ENCODE results near the gene LRMDA. TPM values are rescaled to one million over a fixed set of nuclear protein-coding genes. Genes with fewer than 3 reads are reported as not detected.

LRMDA gene
- total and polyA plus RNA-seq, 2 donors (not counting 3 experiments of a cell fraction or from before 2014, with no cell fraction given) = 9.7 to 18.0 TPM

- no peak overlapping the region for H3K4me2 ChIP-seq (ENCODE audit: insufficient read depth, low read length)
- dilution Hi-C loops (cut with MboI; ENCODE audit: extremely low pct_ligation_motif_present, low sequenced_read_pairs) = no loop called here
These were observed 885.7 kb downstream of the LRMDA start for GRCh38 chr10:76317078-76317477.

GRCh38 chr10:76318211-76318610 lies 886.8 kb downstream of the LRMDA start:
- CTCF ChIA-PET = no interaction called here
- Histone ChIP-seq H3K79me2 (ENCODE audit: control insufficient read depth, insufficient read depth, low read length) (no peaks in the 10 kb centered on the region), H3K4me3 (replicated peaks in 1 of 3; ENCODE audit: insufficient read depth in 1 of 3, low read depth in 1 of 3, low read length in 3 of 3) (no peak overlapping the region), H4K20me1 (replicated peaks; ENCODE audit: control insufficient read depth, extremely low read depth, insufficient read depth, low read length) (no peaks in the 10 kb centered on the region), H3K4me2 (ENCODE audit: insufficient read depth, low read length) (no peak overlapping the region), H3K4me1 (ENCODE audit: control insufficient read depth, extremely low read depth, insufficient read depth, low read length) (no peaks in the 10 kb centered on the region), H3K9ac (replicated peaks; ENCODE audit: extremely low read depth, insufficient read depth, low read length) (no peak overlapping the region), H3K9me3 (replicated peaks; ENCODE audit: control insufficient read depth, insufficient read depth, low read length) (no peaks in the 10 kb centered on the region), H2AFZ (ENCODE audit: low read depth, low read length) (no peak overlapping the region), H3K27ac (ENCODE audit: insufficient read depth, low read depth, low read length) (no peak overlapping the region), H3K27me3 (ENCODE audit: control insufficient read depth in 2 of 2, insufficient read depth in 2 of 2, low read length in 2 of 2) (no peaks in the 10 kb centered on the region), H3K36me3 (ENCODE audit: control insufficient read depth in 2 of 2, extremely low read depth in 1 of 2, insufficient read depth in 2 of 2, low read length in 2 of 2) (no peaks in the 10 kb centered on the region), H3K9me1 (replicated peaks; ENCODE audit: control insufficient read depth, extremely low read depth, insufficient read depth, low read length) (no peaks in the 10 kb centered on the region)
- intact Hi-C loops (cut with micrococcal nuclease) = loop anchor here (10.0 kb wide), 1 partner anchor 107 kb away; no protein-coding TSS in a partner anchor
- POLR2A ChIA-PET = no interaction called here
- DNase-seq (ENCODE audit: low read depth, low spot score) = no peak
- no peak for FAIRE-seq
- dilution Hi-C loops (cut with MboI; ENCODE audit: extremely low pct_ligation_motif_present, low sequenced_read_pairs) = no loop called here
- no TSS peak for BruUV-seq (replicated peaks)
- no peak for TF ChIP-seq POLR2A (IDR thresholded peaks at IDR 0.05; ENCODE audit: low read depth, low read length)
- TF ChIP-seq GATA2 (IDR thresholded peaks at IDR 0.05; ENCODE audit: insufficient read depth, insufficient read length, low read depth, low read length) = no peak
- TF ChIP-seq EZH2 (IDR thresholded peaks at IDR 0.05; ENCODE audit: borderline replicate concordance, low read depth, low read length, severe bottlenecking) = no peak
- TF ChIP-seq POLR2AphosphoS5 (IDR thresholded peaks at IDR 0.05; ENCODE audit: insufficient read depth, low read depth, low read length) = no peak
- no peak for TF ChIP-seq FOS (IDR thresholded peaks at IDR 0.05; ENCODE audit: borderline replicate concordance, insufficient read depth, low read length)
- TF ChIP-seq JUN (IDR thresholded peaks at IDR 0.05; ENCODE audit: borderline replicate concordance, insufficient read depth, insufficient read length, low read depth) = no peak
- TF ChIP-seq, protein P1, sequence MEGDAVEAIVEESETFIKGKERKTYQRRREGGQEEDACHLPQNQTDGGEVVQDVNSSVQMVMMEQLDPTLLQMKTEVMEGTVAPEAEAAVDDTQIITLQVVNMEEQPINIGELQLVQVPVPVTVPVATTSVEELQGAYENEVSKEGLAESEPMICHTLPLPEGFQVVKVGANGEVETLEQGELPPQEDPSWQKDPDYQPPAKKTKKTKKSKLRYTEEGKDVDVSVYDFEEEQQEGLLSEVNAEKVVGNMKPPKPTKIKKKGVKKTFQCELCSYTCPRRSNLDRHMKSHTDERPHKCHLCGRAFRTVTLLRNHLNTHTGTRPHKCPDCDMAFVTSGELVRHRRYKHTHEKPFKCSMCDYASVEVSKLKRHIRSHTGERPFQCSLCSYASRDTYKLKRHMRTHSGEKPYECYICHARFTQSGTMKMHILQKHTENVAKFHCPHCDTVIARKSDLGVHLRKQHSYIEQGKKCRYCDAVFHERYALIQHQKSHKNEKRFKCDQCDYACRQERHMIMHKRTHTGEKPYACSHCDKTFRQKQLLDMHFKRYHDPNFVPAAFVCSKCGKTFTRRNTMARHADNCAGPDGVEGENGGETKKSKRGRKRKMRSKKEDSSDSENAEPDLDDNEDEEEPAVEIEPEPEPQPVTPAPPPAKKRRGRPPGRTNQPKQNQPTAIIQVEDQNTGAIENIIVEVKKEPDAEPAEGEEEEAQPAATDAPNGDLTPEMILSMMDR (IDR thresholded peaks at IDR 0.05; ENCODE audit: extremely low read depth in 1 of 2, insufficient read depth in 1 of 2, low read depth in 1 of 2, low read length in 2 of 2) = no peak

More at GRCh38 chr10:76317078-76317477, 885.7 kb downstream of the LRMDA start:
- no peaks in the 10 kb centered on the region for H3K79me2 ChIP-seq (ENCODE audit: control insufficient read depth, insufficient read depth, low read length)
- H3K4me1 ChIP-seq (ENCODE audit: control insufficient read depth, extremely low read depth, insufficient read depth, low read length) = no peaks in the 10 kb centered on the region
- H3K27ac ChIP-seq (ENCODE audit: insufficient read depth, low read depth, low read length) = no peak overlapping the region
- H3K4me3 ChIP-seq (replicated peaks in 1 of 3; ENCODE audit: insufficient read depth in 1 of 3, low read depth in 1 of 3, low read length in 3 of 3) = no peak overlapping the region
- TF ChIP-seq MYC (IDR thresholded peaks at IDR 0.05; ENCODE audit: low read depth, low read length) (no peak), POLR2AphosphoS5 (IDR thresholded peaks at IDR 0.05; ENCODE audit: insufficient read depth, low read depth, low read length) (no peak), FOS (IDR thresholded peaks at IDR 0.05; ENCODE audit: borderline replicate concordance, insufficient read depth, low read length) (no peak), EZH2 (IDR thresholded peaks at IDR 0.05; ENCODE audit: borderline replicate concordance, low read depth, low read length, severe bottlenecking) (no peak), JUN (IDR thresholded peaks at IDR 0.05; ENCODE audit: borderline replicate concordance, insufficient read depth, insufficient read length, low read depth) (no peak)
- TF ChIP-seq, protein P2, sequence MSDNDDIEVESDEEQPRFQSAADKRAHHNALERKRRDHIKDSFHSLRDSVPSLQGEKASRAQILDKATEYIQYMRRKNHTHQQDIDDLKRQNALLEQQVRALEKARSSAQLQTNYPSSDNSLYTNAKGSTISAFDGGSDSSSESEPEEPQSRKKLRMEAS (IDR thresholded peaks at IDR 0.05; ENCODE audit: insufficient read depth, insufficient read length) = no peak
- intact Hi-C loops (cut with micrococcal nuclease) = loop anchor here (10.0 kb wide), 1 partner anchor 108 kb away; no protein-coding TSS in a partner anchor
- no peaks in the 10 kb centered on the region for H3K27me3 ChIP-seq (ENCODE audit: control insufficient read depth in 2 of 2, insufficient read depth in 2 of 2, low read length in 2 of 2)
- CTCF ChIA-PET = no interaction called here
- H3K36me3 ChIP-seq (ENCODE audit: control insufficient read depth in 2 of 2, extremely low read depth in 1 of 2, insufficient read depth in 2 of 2, low read length in 2 of 2) = no peaks in the 10 kb centered on the region
- BruUV-seq (replicated peaks) = no TSS peak
- H3K9ac ChIP-seq (replicated peaks; ENCODE audit: extremely low read depth, insufficient read depth, low read length) = no peak overlapping the region
- H2AFZ ChIP-seq (ENCODE audit: low read depth, low read length) = no peak overlapping the region
- H3K9me1 ChIP-seq (replicated peaks; ENCODE audit: control insufficient read depth, extremely low read depth, insufficient read depth, low read length) = no peaks in the 10 kb centered on the region
- FAIRE-seq (no peak), DNase-seq (ENCODE audit: low read depth, low spot score) (no peak)
- POLR2A ChIA-PET = no interaction called here
- no peaks in the 10 kb centered on the region for H4K20me1 ChIP-seq (replicated peaks; ENCODE audit: control insufficient read depth, extremely low read depth, insufficient read depth, low read length)
- H3K9me3 ChIP-seq (replicated peaks; ENCODE audit: control insufficient read depth, insufficient read depth, low read length) = no peaks in the 10 kb centered on the region
